Measurements from ENCODE around the gene DGLUCY.

GRCh38 chr14:91094772-91095171 is 19.1 kb upstream of the DGLUCY start:
- no peak for TF ChIP-seq EZH2 (IDR thresholded peaks at IDR 0.05; ENCODE audit: borderline replicate concordance, low read depth, low read length, severe bottlenecking)
- no peak for TF ChIP-seq CTCF (IDR thresholded peaks at IDR 0.05; ENCODE audit: borderline replicate concordance, extremely low read depth, low read length, poor library complexity, severe bottlenecking)

All from DND-41 (cell line).